Stimulated activated naive CD8-positive, alpha-beta T cell treated with anti-CD3 and anti-CD28 coated beads, Interleukin-15, amount 100 ng/mL, for 72 hours (primary cell): Measurements from ENCODE around the gene SLC5A8.
"Not testable (repeated sequence)": the region's sequence is repeated elsewhere in the genome, so short reads cannot be mapped to it uniquely, and the experiment has no call there.

Source experiments
- ATAC-seq: fragments of 150-1000 bp; cut with Tn5 transposase; 2 replicates; pipeline ENCODE4 v1.10.0; 2021; ENCODE audit warnings: mild to moderate bottlenecking, moderate library complexity
- DNase-seq, 2 donors: peaks; one replicate each; pipeline ENCODE4 v3.0.0; 2021 to 2022
- H3K27ac Mint-ChIP-seq, 2 donors: one replicate each; pipeline ENCODE4 v1.8.0; 2022; ENCODE audit warnings: mild to moderate bottlenecking in 2 of 2, mixed read lengths in 2 of 2, moderate library complexity in 2 of 2
- H3K27me3 Mint-ChIP-seq: one replicate; pipeline ENCODE4 v1.8.0; 2022; ENCODE audit warnings: mixed read lengths
- H3K4me1 Mint-ChIP-seq: one replicate; pipeline ENCODE4 v1.8.0; 2022; ENCODE audit warnings: mild to moderate bottlenecking, mixed read lengths
- H3K4me3 Mint-ChIP-seq, 2 donors: one replicate each; pipeline ENCODE4 v1.8.0; 2022; ENCODE audit warnings: mild to moderate bottlenecking in 2 of 2, mixed read lengths in 2 of 2, moderate library complexity in 1 of 2
- H3K9me3 Mint-ChIP-seq, 2 donors: one replicate each; pipeline ENCODE4 v1.8.0; 2022; ENCODE audit warnings: mixed read lengths in 2 of 2

The SLC5A8 gene

DNA sequence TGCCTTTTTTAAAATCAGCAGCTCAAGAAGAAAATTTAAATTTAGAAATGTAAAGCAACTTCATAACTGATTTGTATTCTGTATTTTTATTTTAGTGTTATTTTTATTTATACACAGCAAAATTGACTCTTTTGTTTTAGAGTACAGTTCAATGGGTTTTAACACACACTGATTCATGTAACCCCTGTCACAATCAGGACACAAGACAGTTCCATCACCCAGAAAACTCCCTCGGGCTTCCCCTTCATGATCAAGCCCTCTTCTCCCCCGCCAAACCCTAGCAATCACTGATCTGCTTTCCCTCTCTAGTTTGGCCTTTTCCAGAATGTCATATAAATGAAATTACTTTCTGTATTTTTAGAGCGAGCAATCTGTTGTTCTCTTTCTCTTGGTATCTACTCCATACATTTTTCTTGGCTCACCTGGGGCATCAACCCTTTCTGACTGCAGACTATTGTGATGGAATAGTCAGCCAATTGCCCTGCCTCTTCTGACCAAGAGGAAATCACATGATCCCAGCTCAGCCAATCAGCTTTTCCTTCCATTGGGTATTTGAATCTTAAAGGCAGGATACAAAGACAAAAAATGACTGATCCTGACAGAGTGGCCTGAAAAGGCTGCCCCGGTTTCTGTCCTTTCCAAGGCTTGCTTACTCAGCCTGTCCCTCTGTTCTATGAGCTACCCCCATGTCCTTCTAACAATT lies 5.3 kb downstream of the SLC5A8 start:
- H3K27ac Mint-ChIP-seq: no peak overlapping the region
- peaks cover 30% of the 10 kb centered on the region for H3K27me3 Mint-ChIP-seq
- no peak overlapping the region for H3K4me3 Mint-ChIP-seq
- H3K9me3 Mint-ChIP-seq: no peaks in the 10 kb centered on the region
- DNase-seq: no peak
- ATAC-seq: no peak
- H3K4me1 Mint-ChIP-seq: no peaks in the 10 kb centered on the region

DNA sequence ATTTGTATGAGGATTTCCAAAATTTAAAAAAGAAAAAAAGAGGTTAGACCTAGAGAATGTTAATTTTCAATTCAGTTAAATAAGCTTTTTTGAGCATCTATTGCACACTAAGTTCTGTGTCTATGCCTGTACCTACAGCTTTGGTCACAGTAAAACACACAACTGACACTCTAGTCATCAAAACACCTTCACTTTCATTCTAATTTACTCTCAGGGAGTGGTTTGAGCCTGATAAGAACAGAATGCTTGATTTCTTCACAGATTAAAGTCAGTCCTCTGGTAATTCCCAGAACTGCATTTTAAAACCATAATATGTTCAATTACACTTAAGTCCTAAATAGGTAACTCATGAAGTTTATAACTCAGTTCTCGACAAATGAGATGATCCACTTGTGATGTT lies 9.2 kb downstream of the SLC5A8 start:
- ATAC-seq (no peak), DNase-seq (no peak)
- H3K4me1 Mint-ChIP-seq: no peaks in the 10 kb centered on the region
- H3K9me3 Mint-ChIP-seq: no peaks in the 10 kb centered on the region
- no peaks in the 10 kb centered on the region for H3K27me3 Mint-ChIP-seq
- no peak overlapping the region for H3K27ac Mint-ChIP-seq
- H3K4me3 Mint-ChIP-seq: no peak overlapping the region

DNA sequence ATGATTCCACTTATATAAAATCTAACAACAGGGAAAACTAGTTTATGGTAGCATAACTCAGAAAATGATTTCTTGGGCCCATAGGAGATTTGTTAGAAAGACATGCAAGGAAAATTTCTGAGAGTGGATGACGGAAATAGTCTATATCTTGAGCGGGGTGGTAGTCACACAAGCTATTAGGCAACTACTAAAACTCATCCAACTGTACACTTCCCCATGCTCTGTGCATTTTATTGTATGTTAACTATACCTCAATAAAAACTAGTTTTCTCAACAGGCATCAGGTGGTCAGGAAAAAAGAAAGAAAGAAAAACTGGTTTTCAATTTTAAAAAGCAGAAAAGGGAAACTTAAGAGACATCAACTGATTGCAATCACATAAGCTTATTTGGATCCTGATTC lies 9.9 kb downstream of the SLC5A8 start:
- ATAC-seq (no peak), DNase-seq (no peak)
- H3K4me1 Mint-ChIP-seq: no peaks in the 10 kb centered on the region
- no peak overlapping the region for H3K4me3 Mint-ChIP-seq
- H3K27me3 Mint-ChIP-seq: no peaks in the 10 kb centered on the region
- H3K9me3 Mint-ChIP-seq: no peaks in the 10 kb centered on the region
- no peak overlapping the region for H3K27ac Mint-ChIP-seq

DNA sequence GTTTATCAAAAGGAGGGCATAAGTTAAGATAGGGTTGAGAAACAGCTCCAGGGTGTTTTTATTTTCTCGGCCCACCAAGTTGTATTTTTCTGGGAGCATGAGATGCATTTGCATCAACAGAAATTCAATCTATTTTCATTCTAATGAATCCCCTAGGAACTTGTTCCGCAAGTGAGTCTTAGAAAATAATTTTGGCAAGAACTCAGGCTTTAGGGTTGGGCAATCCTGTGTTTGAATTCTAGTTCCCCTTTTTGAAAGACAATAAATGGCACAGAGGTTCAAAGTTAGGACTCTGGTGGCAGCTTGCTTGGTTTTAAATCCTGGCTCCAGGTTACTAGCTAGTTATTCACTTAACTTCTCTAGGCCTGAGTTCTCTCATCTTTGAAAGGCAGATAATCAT lies 23.7 kb downstream of the SLC5A8 start:
- Mint-ChIP-seq H3K4me1 (no peaks in the 10 kb centered on the region), H3K9me3 (no peaks in the 10 kb centered on the region), H3K4me3 (no peak overlapping the region), H3K27ac (no peak overlapping the region), H3K27me3 (no peaks in the 10 kb centered on the region)
- DNase-seq (no peak), ATAC-seq (no peak)

GRCh38 chr12:101181776-101182175 lies 28.3 kb downstream of the SLC5A8 start:
- DNase-seq (no peak), ATAC-seq (no peak)

GRCh38 chr12:101174541-101174940 lies 35.5 kb downstream of the SLC5A8 start:
- H3K9me3 Mint-ChIP-seq: peaks cover 0 to 14% of the 10 kb centered on the region in 2 donors
- no peak overlapping the region for H3K4me3 Mint-ChIP-seq
- peaks cover 13% of the 10 kb centered on the region for H3K27me3 Mint-ChIP-seq
- DNase-seq (no peak), ATAC-seq (no peak)
- no peaks in the 10 kb centered on the region for H3K4me1 Mint-ChIP-seq
- H3K27ac Mint-ChIP-seq: no peak overlapping the region

More at GRCh38 chr12:101181776-101182175, 28.3 kb downstream of the SLC5A8 start:
- Mint-ChIP-seq H3K4me1 (no peaks in the 10 kb centered on the region), H3K4me3 (no peak overlapping the region), H3K27ac (no peak overlapping the region), H3K9me3 (no peaks in the 10 kb centered on the region), H3K27me3 (no peaks in the 10 kb centered on the region)

GRCh38 chr12:101173197-101173749 lies 36.8 kb downstream of the SLC5A8 start:
- Mint-ChIP-seq H3K27me3 (peaks cover 13% of the 10 kb centered on the region), H3K4me1 (no peaks in the 10 kb centered on the region), H3K4me3 (no peak overlapping the region), H3K9me3 (peaks cover 0 to 14% of the 10 kb centered on the region in 2 donors), H3K27ac (no peak overlapping the region)
- no peak for ATAC-seq
- no peak for DNase-seq

DNA sequence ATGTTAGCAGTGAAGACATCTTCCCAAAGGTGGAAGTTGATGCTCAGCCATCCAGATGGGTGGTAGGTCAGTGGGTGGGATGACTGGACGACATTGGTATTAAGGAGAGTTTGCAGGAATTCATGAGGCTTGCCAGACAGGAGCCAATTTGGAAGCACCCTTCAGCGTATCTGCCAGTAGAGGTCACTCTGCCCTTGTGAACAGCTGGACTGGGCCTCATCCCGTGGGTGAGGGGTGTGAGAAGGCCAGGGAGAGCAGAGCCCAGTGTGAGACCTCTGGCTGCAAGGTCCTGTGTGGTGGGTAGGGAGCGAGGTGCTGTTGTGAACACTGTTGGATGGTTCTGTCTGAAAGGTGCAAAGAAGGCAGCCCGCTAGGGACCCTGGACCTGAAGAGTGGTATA lies 37.7 kb downstream of the SLC5A8 start:
- DNase-seq: no peak
- peaks cover 13% of the 10 kb centered on the region for H3K27me3 Mint-ChIP-seq
- ATAC-seq: no peak
- H3K4me1 Mint-ChIP-seq: no peaks in the 10 kb centered on the region
- no peak overlapping the region for H3K27ac Mint-ChIP-seq
- no peak overlapping the region for H3K4me3 Mint-ChIP-seq
- H3K9me3 Mint-ChIP-seq: peaks cover 0 to 14% of the 10 kb centered on the region in 2 donors

GRCh38 chr12:101168001-101168400 lies 42.0 kb downstream of the SLC5A8 start:
- H3K27me3 Mint-ChIP-seq: peaks cover 13% of the 10 kb centered on the region
- no peak overlapping the region for H3K27ac Mint-ChIP-seq
- H3K4me3 Mint-ChIP-seq: no peak overlapping the region
- H3K9me3 Mint-ChIP-seq: peaks cover under 1 to 8% of the 10 kb centered on the region in 2 donors
- no peak for ATAC-seq
- DNase-seq: no peak
- no peaks in the 10 kb centered on the region for H3K4me1 Mint-ChIP-seq

DNA sequence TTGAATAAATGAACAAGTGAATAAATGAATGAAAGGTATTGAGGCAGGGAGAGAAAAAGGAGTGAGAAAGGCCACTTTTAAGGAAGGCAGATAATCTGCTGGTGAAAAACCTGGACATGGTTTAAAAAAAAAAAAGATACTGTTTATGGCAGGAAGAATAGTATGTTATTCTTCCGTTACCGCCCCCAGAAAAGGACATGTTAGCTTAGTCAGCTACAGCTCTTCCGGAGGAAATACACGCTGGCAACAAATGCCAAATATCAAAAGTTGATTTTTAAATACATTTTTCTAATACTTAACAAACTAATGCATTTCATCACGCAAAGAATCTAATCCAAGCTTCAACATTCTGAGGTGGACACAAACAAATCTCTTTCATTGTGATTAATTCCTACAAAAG lies 43.2 kb downstream of the SLC5A8 start:
- no peak for DNase-seq
- Mint-ChIP-seq H3K27me3 (peaks cover 8% of the 10 kb centered on the region), H3K27ac (no peak overlapping the region), H3K4me3 (no peak overlapping the region), H3K9me3 (peaks cover 4 to 17% of the 10 kb centered on the region in 2 donors), H3K4me1 (no peaks in the 10 kb centered on the region)
- no peak for ATAC-seq

GRCh38 chr12:101165319-101165718 lies 44.7 kb downstream of the SLC5A8 start:
- Mint-ChIP-seq H3K27ac (no peak overlapping the region), H3K27me3 (no peaks in the 10 kb centered on the region), H3K4me3 (no peak overlapping the region), H3K9me3 (peaks cover 4 to 17% of the 10 kb centered on the region in 2 donors), H3K4me1 (no peaks in the 10 kb centered on the region)
- DNase-seq (no peak), ATAC-seq (no peak)

DNA sequence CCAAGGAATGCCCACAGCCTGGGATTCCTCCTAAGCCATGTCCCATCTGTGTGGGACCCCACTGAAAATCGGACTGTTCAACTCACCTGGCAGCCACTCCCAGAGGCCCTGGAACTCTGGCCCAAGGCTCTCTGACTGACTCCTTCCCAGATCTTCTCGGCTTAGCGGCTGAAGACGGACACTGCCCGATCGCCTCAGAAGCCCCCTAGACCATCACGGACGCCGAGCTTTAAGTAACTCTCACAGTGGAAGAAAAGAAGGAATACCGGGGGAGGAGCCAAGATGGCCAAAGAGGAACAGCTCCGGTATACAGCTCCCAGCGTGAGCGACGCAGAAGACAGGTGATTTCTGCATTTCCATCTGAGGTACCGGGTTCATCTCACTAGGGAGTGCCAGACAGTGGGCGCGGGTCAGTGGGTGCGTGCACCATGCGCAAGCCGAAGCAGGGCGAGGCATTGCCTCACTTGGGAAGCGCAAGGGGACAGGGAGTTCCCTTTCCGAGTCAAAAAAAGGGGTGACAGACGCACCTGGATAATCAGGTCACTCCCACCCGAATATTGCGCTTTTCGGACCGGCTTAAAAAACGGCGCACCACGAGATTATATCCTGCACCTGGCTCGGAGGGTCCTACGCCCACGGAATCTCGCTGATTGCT lies 64.1 kb downstream of the SLC5A8 start:
- H3K27ac Mint-ChIP-seq, H3K4me1 Mint-ChIP-seq, H3K9me3 Mint-ChIP-seq, H3K27me3 Mint-ChIP-seq, DNase-seq, ATAC-seq, H3K4me3 Mint-ChIP-seq: not testable (repeated sequence)

GRCh38 chr12:101127521-101128219 lies 82.4 kb downstream of the SLC5A8 start:
- Mint-ChIP-seq H3K9me3 (no peaks in the 10 kb centered on the region), H3K27me3 (no peaks in the 10 kb centered on the region), H3K27ac (no peak overlapping the region), H3K4me3 (no peak overlapping the region), H3K4me1 (no peaks in the 10 kb centered on the region)
- no peak for ATAC-seq
- DNase-seq: no peak

DNA sequence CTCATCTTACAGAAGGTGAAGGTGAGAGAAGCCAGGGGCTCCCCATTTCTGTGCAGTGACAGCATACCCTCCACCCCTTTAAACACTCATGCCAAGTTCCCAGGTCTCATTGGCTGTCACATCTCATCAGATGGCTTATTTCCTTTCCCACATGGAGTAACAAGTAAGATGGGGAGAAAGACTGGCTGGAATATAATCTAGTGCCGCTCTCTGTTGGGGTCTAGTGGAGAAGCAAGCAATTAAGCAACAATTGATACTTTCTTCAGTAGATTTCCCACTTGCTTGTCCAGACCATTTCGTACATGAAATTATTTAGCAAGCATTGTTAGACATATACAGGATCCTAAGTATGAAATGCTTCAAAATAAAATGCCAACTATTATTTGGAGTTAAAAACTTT lies 92.2 kb downstream of the SLC5A8 start:
- H3K27ac Mint-ChIP-seq: no peak overlapping the region
- no peaks in the 10 kb centered on the region for H3K4me1 Mint-ChIP-seq
- ATAC-seq (no peak), DNase-seq (no peak)
- H3K9me3 Mint-ChIP-seq: peaks cover 6 to 8% of the 10 kb centered on the region in 2 donors
- H3K27me3 Mint-ChIP-seq: no peaks in the 10 kb centered on the region
- no peak overlapping the region for H3K4me3 Mint-ChIP-seq

DNA sequence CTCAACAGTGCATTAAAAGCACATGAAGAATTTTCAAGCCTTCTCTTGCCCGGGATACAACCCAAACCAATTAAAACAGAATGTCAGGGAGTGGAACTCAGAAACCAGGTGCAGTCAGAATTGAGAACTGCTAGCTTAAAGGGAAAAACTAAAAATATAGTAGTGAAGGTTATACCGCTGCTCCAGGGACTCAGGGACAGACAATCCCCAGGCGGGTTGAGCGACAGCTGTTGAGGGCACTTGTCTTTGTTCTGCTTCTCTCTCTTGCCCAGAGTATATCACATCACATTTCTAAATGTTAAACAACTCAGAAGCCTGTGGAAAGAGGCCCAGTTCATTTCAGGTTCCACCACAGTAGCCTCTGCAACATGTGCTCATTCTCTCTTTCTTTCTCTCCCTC lies 93.1 kb downstream of the SLC5A8 start:
- Mint-ChIP-seq H3K27ac (no peak overlapping the region), H3K27me3 (no peaks in the 10 kb centered on the region), H3K9me3 (peaks cover under 1 to 8% of the 10 kb centered on the region in 2 donors), H3K4me1 (no peaks in the 10 kb centered on the region), H3K4me3 (no peak overlapping the region)
- DNase-seq (no peak), ATAC-seq (no peak)

GRCh38 chr12:101115326-101115725 lies 94.7 kb downstream of the SLC5A8 start:
- DNase-seq (no peak), ATAC-seq (no peak)
- Mint-ChIP-seq H3K4me1 (no peaks in the 10 kb centered on the region), H3K27me3 (no peaks in the 10 kb centered on the region), H3K9me3 (no peaks in the 10 kb centered on the region), H3K27ac (no peak overlapping the region), H3K4me3 (no peak overlapping the region)
